Eye (tissue), 1 donor: ENCODE measurements around the gene BAG2.

Experiments
- DNase-seq: peaks from one replicate; pipeline ENCODE4 v3.0.0-alpha.2; 2015

BAG2 gene

DNA sequence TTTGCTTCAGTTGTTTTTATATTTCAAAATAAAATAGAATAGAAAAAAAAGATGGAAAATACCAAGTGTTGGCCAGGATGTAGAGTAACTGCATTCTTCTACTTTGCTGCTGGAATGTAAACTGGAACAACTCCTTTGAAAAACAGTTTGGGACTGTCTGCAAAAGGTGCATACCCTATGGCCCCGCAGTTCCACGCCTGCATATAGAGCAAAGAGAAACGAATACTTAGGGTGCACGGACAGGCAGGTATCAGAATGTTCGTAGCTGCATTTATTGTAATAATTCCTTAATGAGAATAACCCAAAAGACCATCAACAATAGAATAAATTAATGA, 50.6 kb downstream of the BAG2 start:
- no peak for DNase-seq

DNA sequence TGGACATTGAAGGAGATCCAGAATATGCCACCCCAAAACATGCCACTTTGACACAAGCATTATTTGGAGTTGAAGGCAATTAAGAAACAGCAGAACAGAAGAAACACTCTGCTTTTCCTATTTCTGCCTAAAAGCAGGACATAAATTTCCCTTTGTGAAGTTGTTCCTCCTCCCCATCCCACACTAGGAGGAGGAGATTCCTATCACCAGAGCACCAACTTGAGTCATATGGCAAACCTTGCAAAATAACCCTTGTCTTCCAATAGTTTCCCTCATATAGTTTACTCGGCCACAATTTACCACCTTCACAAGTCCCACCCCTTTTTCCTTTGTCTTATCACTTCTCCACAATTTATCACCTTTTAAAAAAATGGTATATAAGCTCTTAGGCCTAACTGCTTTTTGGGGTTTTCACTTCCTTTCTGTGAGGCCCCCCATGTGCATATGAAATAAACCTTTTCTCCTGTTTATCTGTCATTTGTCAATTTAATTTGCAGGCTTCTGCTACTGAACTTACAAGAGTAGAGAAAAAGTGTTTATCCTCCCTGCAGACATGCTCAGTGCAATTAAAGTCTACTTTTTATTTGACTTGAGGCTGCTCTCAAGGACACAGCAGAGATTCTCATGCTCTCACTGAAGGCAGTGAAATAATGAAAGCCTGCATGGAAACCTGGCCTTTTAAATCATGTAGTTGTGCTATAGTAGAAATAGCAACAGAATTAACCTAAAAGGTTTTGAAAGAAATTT, 52.8 kb downstream of the BAG2 start:
- no peak for DNase-seq

DNA sequence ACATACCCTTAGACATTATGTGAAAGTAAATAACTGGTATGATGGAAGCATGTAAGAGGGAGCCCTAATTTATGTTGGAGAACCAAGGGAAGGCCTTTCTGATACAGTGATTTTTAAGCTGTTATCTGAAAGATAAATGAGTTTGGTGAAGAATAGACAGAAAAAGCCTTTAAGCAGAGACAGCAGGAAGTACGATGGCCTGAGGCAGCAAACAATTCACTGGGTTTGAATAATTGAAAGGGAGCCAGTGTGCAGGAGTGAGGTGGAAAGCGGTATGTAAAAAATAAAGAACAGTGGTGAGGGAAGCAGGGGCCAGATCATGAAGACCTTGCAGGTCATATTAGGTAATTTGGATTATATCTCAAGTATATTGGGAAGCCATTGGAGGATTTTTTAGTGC, 54.1 kb downstream of the BAG2 start:
- DNase-seq: no peak
